COLO668 (cell line): Measurements from ENCODE around the gene VWF.
A peak's percentile ranks its signal among the peaks of the same experiment; 100 is the strongest.

ENCODE experiments used
- DNase-seq: peaks from one replicate; lab custom pipeline; 2025; ENCODE audit not compliant: unreplicated experiment; lab: John Stamatoyannopoulos, UW

VWF gene

DNA sequence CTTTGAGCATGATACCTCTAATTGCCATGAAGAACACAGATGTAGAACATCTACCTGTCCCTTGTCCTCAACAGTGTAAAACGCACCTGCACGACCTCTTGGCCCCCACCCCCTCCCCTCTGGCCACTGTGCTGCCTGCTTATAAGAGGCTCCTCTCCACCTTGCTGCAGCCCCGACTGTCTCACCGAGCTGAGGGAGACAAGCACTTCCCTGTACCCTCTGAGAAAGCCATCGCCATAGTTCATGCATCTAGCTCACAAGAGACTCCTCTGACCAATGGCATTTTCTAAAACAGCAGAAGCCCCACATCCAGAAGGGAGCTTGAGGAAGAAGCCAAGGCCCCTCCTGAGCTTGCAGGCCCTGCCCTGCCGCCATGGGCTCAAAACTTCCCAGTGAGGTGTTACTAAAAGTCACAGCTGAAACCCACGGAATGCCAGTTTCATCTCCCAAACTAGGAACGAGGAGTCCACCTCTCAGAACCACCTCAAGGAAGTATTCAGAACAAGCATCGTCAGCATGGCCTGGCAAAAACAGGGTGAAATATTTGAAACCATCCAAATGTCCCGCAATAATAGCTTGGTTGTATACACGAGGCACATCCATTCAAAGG lies 157.9 kb downstream of the VWF start:
- no peak for DNase-seq

DNA sequence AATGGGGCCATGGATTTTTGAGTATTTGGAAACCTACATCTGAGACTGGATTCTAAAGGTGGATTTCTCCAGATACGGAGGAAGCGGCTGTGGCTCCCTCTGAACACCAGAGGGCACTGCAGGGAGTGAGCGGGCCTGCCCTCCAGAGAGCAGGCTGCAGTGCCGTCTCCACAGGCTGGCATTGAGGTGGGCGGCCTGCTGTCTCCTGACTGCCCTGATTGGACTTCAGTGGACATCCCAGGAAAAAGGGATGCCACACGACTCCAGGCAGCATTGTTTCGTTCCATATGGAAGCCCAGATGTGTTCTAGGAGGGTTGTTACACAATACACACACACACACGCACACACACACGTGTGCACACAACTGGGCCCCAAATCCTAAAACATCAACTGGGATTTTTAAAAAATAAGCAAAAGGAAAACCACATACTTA lies 158.5 kb downstream of the VWF start:
- DNase-seq: peak; percentile 21

DNA sequence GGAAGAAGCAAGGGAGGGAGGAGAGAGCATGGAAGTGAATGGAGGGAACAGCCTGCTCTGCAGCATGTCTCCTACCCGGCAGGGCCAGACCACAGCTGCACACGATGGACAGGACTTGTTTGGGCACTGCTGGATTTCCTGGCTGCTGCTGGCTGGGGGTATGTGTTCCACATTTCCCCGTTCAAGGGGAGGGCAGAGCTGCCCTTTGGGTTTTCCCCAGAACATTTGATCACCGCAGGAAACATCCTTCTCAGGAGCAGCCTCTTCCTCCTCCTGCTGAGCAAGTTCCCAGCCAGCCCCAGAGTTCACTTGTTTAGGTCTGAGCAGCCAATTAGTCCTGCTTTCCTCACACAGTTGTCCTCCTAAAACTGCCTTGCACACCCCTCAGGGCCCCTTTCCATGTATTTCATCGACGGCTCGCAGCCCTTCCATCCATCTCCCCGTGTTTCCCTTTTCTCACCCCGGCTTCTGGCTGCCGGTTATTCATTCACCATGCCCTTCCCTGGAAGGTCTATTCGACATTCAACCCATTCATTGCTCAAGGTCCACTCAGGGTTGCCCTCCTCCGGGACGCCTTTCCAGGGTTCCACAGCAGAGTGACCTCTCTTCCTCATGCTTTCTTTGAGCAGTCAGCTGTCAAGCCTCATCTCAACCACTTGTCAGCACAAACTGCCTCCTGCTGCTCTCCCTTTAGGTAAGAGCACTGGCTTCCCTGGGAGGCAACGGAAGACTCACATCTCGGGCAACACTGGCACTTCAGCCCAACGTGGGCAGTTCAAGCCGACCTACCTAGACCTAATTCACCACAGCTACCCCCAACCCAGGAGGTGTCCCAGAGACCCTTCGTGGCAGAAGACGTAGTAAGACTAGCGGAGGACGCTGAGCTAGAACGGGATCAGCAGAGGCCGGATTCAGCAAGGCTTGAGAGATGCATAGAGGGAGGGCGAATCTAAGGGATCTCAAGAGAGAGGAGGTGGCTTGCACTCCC lies 159.3 kb downstream of the VWF start:
- no peak for DNase-seq

DNA sequence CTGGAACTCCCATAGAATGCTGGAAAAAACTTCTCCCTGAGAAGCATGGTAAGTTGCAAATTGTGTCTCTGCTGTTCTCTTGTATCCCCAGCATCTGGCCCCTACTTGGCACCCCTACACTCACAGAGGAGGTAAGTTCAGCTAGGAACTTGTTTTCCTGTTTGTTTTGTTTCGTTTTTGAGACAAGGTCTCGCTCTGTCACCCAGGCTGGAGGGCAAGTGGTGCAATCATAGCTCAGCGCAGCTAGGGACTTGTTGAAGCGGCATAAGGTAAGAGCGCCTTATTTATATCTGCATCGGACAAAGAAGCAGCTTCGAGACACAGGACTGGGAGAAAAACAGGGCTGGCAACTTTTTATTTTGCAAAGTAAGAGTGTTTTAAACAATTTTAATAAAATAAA lies 161.0 kb downstream of the VWF start:
- no peak for DNase-seq

DNA sequence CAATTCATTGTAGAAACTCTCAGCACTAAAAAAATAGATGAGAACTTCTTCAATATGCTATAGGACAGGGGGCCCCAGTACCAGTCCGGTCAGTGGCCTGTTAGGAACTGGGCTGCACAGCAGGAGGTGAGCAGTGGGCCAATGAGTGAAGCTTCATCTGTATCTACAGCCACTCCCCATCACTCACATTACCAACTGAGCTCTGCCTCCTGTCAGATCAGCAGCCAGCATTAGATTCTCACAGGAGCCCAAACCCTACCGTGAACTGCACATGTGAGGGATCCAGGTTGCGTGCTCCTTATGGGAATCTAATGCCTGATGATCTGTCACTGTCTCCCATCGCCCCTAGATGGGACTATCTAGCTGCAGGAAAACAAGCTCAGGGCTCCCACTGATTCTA lies 163.7 kb downstream of the VWF start:
- no peak for DNase-seq

DNA sequence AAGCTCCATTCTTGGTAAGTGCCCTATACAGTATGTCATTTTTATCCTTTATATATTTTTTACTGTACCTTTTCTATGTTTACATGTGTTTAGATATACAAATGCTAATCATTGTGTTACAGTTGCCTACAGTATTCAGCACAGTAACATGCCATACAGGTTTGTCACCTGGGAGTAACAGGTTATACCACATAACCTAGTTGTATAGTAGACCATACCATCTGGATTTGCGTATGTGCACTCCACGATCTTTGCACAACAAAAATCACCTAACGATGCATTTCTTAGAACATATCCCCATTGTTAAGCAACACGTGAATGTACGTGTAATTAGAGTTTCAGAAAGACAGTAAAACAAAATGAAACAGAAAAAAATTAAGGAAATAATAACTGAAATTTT lies 167.5 kb downstream of the VWF start:
- DNase-seq: no peak

DNA sequence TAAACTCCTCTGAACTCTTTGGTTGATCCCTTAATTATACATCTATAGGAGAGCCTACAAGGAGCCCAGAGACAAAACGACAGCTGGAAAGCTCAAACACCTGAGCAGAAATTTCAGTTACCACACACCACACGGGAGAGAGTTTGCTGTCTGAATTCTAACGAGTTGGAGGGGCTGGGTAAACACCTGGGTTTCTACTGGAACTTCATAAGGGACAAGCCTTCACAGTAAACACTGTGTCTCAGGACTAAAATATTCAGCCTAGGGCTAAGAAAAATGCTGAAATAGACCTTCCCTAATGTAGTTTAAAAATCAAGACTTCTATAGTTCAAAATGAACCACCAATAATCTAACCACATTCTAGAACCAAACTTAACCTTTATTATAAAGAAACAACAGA lies 169.8 kb downstream of the VWF start:
- DNase-seq: no peak

DNA sequence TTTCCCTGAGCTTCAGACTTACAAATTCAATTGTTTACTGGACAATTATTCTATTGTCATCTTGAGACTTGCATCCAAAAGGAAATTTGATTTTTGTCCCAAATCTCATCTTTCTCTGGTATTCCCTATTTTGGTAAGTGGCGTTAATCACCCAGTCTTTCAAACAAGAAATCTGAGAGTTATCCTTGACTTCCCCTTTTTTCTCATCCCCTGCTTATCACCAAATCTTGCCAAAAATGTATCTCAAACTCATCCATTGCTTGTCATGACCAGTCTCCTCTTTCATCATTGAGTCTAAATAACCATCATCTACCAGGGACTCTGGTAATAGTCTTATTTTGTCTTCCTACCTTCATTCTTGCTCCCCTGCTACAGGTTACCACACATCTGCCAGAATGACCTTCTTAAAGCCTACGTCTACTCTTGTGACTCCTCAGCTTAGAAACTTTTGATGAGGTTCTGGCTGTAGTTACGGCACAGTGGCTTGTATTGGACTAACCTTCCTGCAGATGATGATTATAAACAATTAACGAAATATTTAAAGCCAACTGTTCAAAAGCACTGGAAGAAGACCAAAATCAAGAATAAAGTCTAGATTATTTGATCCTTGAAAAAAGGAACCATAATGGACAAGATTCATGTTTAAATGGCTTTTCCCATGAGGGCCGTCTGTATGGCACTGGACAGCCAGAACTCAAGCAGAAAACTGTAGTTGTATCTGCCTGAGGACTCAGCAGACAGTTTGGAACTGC lies 170.5 kb downstream of the VWF start:
- no peak for DNase-seq

DNA sequence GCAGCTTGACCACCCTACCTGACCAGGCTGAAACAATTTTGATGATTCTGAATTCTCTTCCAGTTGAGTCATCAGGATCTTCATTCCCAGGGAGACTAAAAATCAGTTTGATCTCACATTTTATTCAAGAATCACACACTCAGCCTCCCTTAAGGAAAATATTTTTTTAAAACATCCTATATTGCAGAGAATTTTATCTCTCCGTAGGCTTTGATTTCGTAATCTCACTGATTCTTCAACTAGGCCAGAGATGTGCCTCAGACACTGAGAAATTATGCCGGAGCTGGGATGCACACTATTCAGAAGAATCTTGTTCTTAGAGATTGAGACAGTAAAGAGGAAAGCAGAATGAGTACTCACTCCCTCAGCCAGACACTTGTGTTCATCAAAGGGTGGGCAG lies 172.4 kb downstream of the VWF start:
- no peak for DNase-seq

DNA sequence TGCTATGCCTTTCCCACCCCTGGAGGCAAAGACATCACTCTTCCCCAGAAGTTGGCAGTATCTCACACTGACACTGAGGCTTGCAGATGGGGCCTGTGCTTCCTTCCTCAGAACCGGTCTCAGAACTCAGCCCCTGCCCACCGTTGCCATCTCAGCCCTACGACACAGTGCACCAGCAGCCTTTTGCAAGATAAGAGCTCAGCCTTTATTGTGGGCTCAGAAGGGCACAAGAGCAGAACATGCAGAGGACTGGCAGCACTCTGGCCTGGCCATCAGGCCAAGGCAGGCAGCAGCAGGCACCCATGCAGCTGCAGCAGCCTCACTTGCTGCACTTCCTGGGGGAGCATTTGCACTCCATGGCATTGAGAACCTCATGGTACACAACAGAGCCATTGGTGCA lies 175.8 kb downstream of the VWF start:
- no peak for DNase-seq

DNA sequence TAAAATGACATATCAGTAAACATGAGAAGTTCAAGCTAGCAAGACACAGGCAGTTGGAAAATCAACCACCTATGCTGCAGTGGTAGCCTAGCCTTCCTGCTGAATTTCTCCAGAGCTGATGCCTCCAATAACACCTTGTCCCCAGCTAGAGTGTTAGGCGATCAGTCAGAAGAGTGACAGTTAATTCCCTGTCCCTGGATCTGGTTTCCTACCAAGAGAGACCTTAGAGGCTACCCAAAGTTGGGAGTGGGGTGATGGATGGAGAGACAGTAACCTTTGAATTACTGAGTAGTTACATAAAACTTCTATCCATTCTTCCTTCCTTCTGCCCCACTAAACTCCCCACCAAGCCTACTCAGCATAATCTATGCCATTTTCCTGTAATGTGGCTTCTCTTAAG lies 177.5 kb downstream of the VWF start:
- no peak for DNase-seq

DNA sequence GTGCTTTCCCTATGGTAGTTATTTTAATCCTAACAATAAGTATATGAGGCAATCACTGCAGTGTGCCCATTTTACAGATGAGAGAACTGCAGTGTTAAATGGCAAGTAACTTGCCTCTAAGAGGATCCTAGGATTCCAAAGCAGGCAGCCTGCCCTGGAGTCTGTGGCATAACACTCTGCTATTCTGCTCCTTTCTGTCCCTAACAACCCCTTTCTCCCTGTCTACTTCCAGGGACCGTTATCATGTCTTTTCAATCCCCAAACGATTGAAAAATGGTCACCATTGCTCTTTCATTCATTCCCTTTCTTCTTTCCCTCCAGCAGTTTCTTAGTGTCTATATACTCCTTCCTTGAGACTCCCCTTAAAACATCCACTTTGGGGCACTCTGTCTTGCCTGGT lies 178.1 kb downstream of the VWF start:
- no peak for DNase-seq

DNA sequence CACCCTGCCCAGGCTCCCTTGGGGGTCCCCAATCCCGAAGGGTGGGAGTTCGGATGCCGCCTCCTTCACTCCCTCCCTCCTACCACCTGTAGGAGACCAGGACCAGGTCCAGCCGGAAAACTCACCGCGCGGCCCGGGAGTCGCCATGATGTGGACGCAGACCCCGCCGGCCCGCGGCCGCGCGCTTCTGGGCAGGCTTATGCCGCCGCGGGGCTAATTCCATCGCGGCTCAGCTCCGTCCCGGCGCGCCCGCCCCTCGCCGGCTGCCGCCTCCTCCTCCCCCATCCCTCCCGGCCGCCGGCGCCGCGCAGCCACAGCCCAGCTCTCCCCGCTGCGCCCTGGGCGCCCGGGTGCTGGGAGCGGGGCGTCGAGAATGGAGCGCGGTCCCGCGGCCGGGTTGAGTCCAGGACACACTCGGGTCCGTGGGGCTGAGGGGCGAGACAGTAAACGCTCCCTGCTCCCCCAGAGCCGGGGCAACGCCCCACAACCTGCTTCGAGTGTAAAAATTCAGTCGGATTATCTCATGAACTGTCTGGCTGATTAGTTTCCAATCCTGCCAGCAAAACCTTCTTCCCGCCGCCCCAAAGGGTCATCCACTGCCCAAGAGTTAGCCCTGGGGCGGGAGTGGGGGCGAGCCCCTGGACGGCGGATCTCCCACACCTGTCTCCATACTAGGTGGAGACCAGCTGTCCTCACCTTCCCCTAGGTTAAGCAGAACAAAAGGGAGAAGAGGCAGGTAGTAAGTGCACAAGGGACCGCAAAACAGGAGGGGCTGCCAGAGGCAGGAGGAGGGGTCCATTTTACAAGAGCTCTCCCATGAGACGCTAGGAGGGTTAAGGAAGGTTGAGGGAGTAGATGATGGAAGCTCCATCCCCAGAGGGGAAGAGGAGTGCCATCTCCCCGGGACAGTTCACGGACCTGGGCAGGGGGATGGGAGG lies 179.1 kb downstream of the VWF start, which contains the start of gene ANO2:
Gene ANO2, minus strand, starts transcription at position 189 of the 938 bp plus-strand sequence. Its CDS starts 42 bp downstream, at position 147.
- DNase-seq: peak; percentile 29

DNA sequence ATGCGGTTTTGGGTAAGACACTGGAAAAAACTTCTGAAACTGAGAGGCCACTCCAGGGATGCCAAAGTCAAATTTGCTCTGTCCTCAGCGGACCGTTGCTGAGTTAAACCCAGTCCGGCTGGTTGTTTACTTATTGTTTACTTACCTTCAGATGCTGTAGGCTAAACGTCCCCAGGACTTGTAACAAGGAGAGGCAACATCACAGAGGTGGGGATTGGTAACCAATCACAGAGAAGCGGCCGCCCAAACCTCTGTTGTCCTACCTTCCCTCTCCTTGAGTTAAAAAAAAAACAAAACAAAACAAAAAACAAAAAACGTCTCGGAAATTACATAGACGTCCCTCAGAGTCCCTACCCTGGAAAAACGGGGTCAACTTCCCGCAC lies 179.8 kb downstream of the VWF start:
- no peak for DNase-seq

DNA sequence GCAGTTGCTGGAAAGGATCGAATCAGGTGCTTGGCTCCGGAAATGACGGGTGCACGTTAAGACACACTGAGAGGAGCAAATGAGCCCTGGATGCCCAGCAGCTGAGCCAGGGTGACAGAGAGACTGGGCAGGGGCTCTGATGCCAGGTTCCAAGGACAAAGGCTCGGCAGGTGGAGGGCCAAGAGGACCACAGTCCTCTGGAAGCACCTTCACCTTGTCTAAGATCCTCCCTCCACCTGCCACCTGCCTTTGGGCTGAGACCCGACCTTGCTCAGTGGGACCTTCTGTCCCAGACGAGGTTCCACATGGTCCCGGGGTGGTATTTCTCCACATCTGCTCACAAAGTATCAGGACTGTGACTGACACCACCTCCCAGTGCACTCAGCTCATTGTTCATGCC lies 180.4 kb downstream of the VWF start:
- DNase-seq: no peak

DNA sequence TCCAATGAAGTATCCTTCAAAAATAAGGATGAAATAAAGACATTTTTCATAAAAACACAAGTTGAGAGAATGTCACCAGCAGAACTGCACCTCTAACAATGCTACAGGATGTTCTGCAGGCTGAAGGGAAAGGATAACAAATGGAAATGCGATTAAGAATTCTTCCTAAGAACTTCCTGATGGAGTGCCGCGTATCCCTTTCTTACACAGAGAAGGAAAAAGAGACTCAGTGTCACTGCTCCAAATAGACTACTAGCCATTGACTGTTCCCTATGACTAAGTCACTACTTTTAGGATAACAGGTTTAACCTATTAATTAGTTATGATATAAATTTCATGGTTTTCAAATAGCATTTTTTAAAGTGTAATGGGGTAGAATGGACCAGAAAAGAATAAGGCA lies 182.6 kb downstream of the VWF start:
- no peak for DNase-seq

DNA sequence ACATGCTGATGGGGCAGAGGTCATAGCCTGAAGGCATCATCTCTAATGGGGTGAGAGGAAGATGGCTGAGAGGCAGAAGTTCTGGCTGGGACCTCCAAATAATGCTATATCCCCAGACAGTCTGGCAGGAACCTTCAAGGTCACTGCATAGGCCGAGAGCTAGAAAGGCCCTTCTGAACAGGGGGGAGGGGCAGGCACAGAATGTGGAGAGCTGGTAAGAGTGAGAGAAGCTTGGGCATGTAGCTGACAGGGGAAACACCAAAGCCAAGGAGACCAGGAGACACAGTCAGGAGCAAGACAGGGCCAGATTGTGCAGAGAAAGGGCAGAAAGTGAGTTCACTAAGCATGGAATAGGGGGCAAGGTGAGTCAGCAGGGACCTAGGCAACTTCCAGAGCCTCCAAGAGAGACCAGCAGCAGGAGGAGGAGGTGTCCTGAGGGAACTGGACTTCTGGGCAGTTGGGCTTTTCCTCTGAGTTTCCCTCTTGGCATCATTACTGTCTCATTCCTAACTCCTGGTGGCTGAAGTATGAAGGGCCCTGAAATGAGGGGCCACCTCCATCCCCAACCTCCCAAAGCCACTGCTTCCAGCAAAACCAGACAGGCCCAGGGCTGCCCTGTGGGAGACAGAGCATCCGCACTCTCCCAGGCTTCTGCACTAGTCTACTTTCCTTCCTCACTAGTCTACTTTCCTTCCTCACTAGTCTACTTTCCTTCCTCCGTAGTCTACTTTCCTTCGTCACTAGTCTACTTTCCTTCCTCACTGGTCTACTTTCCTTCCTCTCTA lies 196.5 kb downstream of the VWF start:
- DNase-seq: no peak

DNA sequence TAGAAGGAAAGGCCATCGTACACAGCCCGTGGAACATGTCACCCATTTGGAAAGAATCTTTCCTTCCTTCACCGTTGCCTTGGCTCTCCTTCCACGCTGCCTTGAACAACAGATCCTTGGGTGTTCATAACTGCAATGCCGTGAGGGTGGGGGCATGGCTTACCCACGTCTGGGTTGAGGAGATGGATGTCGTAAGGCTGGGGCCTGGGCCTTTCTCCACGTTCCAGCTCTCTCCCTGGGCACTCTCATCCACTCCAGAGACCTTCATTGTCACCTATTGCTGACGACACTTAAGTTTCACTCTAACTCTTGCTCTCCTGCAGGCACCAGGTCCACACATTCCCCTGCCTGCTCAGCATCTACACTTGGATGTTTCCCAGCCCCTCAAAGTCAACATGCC lies 198.8 kb downstream of the VWF start:
- DNase-seq: no peak

DNA sequence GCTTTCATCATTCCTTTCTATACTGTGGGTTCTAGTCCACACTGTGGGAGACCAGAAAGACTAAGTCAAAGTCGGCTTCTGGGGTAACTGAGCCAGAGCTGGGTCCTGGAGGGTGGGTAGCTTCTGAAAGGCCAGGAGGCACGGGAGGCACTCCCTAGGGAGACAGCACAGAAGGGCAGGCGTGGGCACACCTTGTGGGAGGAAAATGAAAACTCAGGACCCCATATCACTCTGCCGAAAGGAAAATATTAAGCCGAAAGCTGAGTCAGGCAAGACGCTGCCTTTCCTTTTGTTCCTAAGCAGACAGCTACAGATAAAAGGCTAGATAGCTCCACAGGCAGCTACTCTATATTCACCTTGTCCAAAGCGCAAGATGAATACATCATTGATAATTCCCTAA lies 200.1 kb downstream of the VWF start:
- DNase-seq: no peak

DNA sequence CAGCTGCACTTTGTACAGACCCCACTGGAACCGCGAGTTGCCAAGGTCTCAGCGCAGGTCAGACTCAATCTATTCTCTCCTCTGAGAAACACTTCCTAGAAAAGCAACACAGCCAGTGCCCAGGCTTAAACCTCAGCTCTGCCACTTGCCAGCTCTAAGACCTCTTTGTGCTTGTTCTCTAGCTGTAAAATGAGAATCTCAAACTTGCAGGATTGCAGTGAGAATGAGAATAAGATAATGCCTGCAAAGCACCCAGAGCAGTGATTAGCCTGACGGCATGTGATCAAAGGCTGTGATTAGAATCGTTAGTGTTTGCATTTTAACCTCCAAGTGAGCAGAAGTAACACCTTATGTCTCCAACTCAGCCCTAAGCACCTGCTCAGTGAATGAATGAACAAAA lies 200.7 kb downstream of the VWF start:
- no peak for DNase-seq
